HG02610 (cell line): ENCODE measurements around the gene KIF15.
A peak's percentile ranks its signal among the peaks of the same experiment; 100 is the strongest.

Experiments
- ATAC-seq: cut with Tn5 transposase; IDR thresholded peaks from one replicate; pipeline ENCODE4 v1.9.1; 2021; ENCODE audit warnings: mild to moderate bottlenecking, moderate library complexity; ENCODE audit not compliant: unreplicated experiment

KIF15 gene, protein sequence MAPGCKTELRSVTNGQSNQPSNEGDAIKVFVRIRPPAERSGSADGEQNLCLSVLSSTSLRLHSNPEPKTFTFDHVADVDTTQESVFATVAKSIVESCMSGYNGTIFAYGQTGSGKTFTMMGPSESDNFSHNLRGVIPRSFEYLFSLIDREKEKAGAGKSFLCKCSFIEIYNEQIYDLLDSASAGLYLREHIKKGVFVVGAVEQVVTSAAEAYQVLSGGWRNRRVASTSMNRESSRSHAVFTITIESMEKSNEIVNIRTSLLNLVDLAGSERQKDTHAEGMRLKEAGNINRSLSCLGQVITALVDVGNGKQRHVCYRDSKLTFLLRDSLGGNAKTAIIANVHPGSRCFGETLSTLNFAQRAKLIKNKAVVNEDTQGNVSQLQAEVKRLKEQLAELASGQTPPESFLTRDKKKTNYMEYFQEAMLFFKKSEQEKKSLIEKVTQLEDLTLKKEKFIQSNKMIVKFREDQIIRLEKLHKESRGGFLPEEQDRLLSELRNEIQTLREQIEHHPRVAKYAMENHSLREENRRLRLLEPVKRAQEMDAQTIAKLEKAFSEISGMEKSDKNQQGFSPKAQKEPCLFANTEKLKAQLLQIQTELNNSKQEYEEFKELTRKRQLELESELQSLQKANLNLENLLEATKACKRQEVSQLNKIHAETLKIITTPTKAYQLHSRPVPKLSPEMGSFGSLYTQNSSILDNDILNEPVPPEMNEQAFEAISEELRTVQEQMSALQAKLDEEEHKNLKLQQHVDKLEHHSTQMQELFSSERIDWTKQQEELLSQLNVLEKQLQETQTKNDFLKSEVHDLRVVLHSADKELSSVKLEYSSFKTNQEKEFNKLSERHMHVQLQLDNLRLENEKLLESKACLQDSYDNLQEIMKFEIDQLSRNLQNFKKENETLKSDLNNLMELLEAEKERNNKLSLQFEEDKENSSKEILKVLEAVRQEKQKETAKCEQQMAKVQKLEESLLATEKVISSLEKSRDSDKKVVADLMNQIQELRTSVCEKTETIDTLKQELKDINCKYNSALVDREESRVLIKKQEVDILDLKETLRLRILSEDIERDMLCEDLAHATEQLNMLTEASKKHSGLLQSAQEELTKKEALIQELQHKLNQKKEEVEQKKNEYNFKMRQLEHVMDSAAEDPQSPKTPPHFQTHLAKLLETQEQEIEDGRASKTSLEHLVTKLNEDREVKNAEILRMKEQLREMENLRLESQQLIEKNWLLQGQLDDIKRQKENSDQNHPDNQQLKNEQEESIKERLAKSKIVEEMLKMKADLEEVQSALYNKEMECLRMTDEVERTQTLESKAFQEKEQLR (N-terminal part only)

DNA sequence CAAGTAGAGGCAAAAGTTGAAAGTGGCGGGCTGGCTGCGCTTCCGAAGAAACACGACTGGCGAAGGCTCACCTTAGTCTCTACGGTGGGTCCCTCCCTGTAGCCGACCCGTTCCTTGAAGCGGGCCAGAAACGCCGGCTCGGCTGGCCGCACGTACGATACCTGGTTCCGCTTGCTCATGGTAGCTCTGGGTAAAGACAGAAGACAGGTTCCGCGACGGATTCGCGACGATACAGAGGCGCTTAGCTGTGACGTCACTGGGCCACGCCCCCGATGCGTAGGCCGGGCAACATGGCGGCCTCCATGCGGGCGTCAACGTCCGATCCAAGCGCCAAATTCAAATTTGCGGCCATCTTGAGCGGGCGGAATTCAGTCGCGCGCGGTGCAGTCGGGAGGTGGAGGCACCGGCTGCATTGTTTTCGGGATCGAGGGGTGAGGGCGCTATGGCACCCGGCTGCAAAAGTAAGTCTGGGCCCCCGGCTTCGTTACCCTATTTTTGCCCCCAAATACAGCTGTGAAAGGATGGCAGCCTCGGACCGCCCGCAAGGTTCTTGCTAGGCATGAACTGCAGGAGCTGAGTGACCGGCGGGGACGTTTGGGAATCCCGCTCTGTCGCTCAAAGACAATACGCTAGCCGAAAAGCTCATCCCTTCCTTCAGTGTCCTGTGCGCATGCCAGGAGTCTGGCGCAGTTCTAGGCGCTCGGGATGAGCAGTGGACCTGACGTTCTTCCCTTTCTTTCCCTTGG, at the start of gene KIF15, which contains the start of gene KIAA1143:
Gene KIF15, plus strand, starts transcription at position 371 of the 746 bp plus-strand sequence. Its CDS starts 72 bp downstream, at position 443.
Gene KIAA1143, minus strand, starts transcription at position 196 of the 746 bp plus-strand sequence. Its CDS starts 17 bp downstream, at position 179.
- ATAC-seq: peak; percentile 91

DNA sequence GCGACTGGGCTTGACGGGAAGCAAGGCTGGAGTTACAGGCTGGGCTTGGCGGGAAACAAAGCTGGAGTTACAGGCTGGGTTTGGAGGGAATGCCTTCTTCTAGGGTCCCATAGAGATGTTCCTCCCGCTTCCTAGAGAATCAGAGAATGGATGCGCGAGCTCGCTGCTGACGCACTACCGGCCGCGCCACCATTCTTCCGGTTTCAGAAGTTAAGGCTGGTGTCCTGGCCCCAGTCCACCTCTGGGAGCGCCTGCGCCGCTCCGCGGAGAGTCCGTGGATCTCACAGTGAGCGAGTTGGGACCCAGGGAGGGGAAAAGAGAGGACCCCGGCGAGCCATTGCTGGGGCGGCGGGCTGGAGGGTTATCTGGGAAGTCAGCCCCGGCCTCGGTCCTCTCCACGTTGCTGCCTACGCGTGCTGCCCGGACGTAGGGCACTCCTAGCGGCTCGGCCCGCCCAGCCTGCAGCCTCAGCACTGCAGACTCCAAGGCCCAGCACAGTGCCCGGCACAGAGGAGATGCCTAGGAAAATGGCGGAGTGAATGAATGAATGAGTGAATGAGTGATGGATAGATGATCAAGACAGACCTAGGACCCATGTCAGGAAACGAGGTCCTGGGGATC, 49.0 kb upstream of the KIF15 start, which contains the start of gene ZNF502:
Gene ZNF502, plus strand, starts transcription at position 206 of the 621 bp plus-strand sequence. CDS start 7,602 bp downstream, outside the sequence.
- no peak for ATAC-seq

DNA sequence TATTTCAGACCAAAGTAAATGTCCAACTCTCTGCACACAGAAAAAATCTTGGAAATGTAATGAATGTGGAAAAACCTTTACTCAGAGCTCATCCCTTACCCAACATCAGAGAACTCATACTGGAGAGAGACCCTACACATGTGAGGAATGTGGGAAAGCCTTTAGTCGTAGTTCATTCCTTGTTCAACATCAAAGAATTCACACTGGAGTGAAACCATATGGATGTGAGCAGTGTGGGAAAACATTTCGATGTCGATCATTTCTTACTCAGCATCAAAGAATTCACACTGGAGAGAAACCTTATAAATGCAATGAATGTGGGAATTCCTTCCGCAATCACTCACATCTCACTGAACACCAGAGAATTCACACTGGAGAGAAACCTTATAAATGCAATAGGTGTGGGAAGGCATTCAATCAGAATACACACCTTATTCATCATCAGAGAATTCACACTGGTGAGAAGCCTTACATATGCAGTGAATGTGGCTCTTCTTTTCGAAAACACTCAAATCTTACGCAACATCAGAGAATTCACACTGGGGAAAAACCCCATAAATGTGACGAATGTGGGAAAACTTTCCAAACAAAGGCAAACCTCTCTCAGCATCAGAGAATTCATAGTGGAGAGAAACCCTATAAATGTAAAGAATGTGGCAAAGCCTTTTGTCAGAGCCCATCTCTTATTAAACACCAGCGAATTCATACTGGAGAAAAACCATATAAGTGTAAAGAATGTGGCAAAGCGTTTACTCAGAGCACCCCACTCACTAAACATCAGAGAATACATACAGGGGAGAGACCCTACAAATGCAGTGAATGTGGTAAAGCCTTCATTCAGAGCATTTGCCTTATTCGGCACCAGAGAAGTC, 40.1 kb upstream of the KIF15 start:
- ATAC-seq: no peak

DNA sequence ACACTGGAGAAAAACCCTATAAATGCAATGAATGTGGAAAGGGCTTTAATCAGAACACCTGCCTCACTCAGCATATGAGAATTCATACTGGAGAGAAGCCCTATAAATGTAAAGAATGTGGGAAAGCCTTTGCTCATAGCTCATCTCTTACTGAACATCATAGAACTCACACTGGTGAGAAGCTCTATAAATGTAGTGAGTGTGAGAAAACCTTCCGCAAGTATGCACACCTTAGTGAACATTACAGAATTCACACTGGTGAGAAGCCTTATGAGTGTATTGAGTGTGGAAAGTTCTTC, 39.5 kb upstream of the KIF15 start:
- no peak for ATAC-seq

DNA sequence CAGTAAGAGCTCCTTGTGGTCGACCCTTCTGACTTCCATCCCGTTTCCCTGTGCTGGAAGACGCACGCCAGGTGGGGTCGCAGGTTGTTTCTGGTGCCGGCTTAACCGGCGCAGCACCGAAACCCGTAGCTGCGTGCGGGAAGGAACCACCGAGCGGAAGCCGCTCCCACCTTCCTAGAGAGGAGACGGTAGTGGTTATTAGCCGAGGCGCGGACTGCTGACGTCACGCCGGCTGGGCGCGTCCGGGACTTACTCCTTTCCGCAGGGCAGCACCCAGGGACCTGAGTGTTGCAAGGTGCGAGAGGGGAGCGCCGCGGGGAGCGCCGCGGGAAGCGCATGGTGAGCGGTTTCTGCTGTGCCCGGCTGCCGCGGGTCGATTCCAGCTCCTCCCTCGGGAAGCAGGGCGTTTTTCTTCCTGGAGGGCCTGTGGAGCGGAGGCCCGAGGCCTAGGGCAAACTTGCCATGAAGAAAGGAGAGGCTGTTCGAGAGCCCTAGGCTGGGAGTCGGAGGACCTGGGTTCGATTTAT, 32.1 kb upstream of the KIF15 start, which contains the start of gene ZNF501:
Gene ZNF501, plus strand, starts transcription at position 252 of the 527 bp plus-strand sequence. CDS start 4,787 bp downstream, outside the sequence.
- ATAC-seq: peak; percentile 88

DNA sequence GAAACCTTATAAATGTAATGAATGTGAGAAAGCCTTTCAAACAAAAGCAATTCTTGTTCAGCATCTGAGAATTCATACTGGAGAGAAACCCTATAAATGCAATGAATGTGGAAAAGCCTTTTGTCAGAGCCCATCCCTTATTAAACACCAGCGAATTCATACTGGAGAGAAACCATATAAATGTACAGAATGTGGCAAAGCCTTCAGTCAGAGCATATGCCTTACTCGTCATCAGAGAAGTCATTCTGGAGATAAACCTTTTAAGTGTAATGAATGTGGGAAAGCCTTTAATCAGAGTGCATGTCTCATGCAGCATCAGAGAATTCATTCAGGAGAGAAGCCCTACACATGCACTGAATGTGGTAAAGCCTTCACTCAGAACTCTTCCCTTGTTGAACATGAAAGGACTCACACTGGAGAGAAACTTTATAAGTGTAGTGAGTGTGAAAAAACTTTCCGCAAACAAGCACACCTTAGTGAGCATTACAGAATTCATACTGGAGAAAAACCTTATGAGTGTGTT, 26.9 kb upstream of the KIF15 start:
- ATAC-seq: no peak

DNA sequence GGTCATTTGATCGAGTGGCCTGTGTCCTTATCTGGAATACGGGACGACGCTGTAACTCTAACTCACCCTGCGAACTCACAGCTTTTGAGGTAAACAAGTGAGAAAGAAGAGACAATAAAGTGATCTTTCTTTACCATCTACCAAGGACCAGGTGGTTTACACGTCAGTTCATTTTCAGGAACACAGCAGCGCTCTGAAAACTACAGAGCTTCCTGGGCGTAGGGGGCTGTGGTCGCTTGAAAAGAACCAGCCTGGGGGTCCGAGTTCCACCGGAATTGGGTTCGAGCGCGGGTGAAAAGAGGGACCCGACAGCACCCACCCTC, 532 bp upstream of the KIF15 start:
- ATAC-seq: no peak

DNA sequence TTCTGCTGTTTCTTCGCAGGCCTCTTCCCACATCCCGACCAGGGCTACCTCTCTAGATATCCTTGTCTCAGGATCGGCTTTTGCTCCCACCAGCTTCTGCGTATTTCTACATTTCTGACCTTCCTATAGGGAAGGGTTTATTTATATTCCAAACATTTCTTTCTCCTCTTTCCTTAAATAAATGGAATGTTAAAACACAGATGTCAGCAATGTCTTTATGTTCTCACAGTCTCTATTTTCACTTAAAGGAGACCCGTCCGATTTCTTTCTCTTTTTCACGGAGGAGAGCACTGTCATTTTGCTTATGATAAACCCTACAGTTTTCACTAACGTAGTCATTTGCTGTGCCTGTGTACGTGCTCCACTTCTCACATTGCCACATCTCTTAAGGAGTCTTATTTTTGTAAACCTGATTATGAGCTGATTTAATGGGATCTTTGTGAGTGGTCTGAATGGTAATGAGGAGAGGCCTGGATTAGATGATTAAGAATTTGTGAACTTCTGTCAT, 630 bp downstream of the KIF15 start:
- no peak for ATAC-seq

DNA sequence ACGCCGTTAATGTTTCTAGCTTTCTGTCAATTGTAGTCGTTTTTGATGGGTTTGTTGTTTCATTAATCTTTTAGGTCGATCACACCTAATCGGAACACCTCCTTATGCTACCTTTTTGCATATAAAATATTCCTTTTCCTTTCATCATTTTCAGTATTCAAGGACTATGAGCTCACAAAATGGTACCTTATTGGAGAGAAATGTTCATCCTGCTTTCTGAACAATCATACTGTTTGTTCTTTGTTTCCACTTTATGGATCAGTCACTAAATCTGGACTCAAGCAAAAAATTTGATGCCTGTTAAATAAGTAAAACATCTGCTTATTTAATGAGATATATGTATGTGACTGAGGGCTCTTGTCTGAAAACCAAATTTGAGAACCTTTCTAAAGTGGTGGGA, 1.1 kb downstream of the KIF15 start:
- no peak for ATAC-seq

DNA sequence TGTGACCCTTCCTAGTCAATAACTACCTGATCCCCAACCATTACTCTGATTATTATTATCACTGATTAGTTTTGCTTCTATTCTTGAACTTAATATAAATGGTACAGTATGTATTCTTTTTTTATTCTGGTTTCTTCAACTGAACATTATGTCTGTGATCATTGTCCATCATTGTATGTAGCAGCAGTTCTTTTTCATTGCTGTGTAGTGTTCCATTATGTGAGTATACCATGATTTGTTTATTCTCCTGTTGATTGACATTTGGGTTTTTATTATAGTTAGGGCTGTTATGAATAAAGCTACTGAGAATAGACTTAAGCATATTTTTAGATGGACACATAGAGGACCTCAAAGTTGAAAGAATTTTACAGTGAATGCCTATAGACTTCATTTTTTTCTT, 2.7 kb downstream of the KIF15 start:
- no peak for ATAC-seq

DNA sequence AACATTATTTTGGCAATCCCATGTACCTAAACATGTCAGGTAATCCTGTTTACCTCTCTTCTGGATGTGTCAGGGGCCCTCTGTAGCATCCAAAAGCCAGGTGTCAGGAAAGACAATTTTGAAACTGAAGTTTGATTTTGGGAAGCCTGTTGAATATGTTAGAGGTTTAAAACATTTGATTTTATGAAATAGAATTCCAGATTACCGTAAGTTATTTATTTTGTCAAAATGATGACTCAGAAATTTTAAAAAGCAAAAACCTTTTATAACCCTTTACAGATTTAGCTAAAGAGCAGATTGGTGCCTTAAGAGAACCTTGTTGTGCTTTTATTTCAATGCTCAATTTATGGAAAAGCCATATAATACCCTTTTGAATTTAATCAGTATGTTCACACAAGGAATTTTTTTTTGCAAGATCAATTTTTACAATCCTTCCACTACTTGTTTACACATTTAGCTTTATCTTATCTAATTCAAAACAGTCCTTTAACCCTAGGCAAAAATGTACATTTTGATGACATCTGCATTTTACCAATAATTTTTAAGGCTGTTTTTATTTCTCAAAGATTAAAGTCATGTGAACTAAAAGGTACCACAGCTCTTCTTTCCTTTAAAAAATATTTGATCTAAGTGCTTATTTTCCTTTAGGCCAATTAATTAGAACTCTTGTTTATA, 10.0 kb downstream of the KIF15 start:
- ATAC-seq: no peak

DNA sequence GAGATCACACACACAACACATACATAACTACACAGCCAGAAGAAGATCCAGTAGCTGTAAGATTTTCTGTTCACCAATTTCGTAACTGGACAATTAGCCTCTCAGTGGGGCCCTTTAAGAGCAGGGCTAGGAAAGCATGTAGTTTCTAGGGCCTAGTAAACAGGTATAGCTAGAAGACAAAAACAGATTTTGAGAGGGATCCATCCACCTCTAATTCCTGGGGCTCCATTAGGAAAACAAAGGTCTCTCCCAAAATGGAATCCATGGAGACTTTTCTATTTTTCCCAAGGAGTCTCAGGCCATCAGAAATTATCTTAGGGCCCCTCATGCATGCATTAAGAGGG, 10.5 kb downstream of the KIF15 start:
- no peak for ATAC-seq

DNA sequence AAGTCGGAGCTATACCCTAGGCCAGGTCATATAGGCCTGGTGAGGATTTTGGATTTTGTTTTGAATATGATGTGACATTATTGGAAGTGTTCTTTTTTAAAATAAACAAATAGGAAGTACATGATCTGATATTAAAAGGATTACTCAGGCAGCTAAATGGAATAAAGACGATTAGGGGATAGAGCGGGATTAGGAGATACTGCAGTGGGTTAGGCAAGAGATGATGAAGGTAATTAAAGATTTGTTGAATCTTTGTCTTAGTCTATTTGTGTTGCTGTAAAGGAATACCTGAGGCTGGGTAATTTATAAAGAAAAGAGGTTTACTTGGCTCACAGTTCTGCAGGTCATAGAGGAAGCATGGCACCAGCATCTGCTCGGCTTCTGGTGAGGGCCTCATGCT, 21.3 kb downstream of the KIF15 start:
- ATAC-seq: no peak

DNA sequence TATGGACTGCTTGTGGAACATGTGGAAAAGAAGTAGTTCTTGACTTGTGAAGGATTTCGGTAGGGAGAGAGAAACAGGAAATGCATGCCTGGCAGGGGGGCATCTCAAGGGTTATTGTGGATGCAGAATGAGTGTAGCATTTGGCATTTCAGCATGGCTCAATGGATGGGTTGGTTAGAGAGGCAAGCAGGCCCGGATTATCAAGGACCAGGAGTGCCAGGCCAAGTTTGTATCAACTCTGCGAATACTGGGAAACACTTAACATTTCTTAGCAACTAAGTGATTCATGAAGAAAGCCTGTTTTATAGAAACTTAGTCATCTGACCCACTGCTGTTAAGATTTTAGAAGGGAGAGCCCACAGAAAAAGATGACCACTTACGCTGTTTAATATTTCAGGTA, 33.6 kb downstream of the KIF15 start:
- ATAC-seq: no peak

DNA sequence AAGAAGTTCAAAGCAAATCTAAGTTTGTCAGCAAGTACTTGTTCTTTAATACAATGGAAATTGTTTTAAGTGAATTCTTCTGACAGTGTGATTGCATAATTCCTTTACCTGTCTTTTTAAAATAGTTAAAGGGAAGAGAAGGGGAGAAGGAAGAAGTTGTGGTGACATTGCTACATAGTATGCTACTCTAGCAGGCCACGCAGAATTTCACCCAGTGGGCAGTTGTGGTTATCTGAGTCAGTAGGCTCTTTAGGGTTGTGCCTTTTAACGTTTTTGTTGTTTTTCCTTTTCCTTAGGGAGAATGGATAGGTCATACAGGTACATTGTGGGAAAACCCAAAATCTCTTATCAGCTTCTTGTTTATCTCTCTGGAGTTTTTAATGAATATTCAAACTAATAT, 40.4 kb downstream of the KIF15 start:
- ATAC-seq: no peak

DNA sequence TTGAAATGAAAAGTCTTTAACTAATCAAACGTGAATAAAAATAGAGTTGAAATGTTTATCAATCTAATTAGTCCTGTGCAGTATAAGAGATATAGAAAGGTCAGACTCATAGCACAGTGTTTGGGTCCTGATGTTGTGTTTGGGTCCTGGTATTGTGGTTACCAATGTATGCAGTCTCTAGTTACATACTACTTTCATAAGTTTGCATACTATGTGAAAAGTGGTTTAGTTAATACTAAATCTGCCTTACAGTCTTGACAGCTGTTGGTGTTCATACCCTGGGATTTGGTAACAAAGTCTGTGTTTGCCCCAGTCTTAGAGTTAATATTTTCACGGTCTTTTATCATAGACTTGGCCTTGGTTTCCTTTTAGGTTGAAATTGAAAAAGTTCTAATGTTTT, 41.7 kb downstream of the KIF15 start:
- ATAC-seq: no peak

DNA sequence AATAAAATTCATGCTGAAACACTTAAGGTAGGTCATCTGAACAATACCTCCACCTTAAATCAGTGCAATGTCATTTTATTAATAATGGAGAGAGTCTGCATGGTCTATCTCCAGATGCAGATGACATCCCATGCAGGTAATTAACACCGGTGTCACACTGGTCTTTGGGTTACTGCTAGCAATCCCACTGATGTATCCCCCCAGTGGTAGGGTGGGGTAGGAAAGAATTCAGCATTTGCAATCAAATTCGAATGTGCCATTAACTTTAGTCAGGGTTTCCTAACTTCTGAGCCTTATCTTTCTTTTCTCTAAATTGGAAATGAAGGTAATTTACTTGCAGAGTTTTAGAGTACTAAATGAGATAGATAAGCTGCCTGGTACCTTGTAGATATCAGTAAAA, 44.4 kb downstream of the KIF15 start:
- no peak for ATAC-seq

DNA sequence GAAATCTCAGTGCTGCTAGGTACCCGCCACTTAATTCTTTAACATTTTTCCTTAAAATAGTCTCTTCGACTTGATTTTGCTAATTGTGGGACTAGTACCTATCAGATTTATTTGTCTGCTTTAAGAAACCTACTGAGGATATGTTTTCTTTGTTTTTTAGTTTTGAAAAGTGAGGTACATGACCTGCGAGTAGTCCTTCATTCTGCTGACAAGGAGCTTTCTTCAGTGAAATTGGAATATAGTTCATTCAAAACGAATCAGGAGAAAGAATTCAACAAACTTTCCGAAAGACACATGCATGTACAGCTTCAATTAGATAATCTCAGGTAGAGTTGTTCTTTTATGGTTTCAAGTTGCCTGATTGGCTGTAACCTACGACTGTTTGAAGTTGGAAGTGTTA, 53.2 kb downstream of the KIF15 start:
- ATAC-seq: no peak
